K562 treated with DMSO at 1 percent for 48 hours (cell line): ENCODE data around the gene FGGY. TPM values are rescaled to one million over a fixed set of nuclear protein-coding genes. Genes with fewer than 3 reads are reported as not detected.

Source experiments
- total RNA-seq: library from RNA; unstranded; fragments of 300-600 nt; gene quantifications from 2 replicates; pipeline ENCODE4 v1.2.3, GENCODE V29; 2022; ENCODE audit warnings: low replicate concordance; ENCODE audit errors: extremely low read depth

The FGGY gene, protein sequence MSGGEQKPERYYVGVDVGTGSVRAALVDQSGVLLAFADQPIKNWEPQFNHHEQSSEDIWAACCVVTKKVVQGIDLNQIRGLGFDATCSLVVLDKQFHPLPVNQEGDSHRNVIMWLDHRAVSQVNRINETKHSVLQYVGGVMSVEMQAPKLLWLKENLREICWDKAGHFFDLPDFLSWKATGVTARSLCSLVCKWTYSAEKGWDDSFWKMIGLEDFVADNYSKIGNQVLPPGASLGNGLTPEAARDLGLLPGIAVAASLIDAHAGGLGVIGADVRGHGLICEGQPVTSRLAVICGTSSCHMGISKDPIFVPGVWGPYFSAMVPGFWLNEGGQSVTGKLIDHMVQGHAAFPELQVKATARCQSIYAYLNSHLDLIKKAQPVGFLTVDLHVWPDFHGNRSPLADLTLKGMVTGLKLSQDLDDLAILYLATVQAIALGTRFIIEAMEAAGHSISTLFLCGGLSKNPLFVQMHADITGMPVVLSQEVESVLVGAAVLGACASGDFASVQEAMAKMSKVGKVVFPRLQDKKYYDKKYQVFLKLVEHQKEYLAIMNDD
- not detected in 2 replicates for total RNA-seq

DNA sequence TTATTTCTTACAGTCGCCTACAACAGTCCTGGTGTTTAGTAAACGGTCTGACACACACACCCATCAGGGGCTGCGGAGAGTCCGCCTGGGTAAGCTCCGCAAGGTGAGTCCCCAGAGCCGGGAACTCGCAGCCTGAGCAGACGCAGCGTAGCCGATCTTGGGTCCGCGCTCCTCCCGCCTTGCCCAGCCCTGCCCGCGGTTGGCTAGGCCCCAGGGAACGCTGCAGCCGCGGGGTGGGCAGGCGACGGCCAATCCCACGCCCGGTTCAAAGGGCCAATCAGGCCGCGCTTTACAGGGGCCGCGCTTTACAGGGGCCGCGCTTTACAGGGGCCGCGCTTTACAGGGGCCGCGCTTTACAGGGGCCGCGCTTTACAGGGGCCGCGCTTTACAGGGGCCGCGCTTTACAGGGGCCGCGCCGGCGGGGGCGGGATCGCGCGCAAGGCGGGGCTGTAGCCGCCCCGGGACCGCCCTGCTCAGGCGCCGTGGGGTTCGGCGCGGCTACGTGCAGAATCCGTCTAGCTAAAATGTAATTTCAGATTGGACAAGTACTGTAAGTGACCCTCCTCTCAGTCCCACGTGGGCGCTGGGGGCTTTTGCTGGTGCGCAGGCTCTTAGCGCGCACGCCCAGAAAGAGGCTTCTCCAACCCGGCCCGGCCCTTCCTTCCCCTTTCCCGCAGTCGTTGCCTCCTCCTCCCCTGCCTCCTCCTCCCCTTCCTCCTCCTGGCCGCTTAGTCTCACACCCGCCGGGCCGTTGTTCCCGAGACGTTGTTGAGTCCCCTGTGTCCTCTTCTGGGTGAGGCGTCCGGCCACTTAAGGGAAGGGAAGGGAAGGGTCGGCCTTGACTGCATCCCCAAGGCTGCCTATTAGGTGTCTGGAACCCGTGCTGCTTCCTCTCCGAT lies at the start of gene FGGY:
TSS of gene FGGY (plus strand) at position 737 of the 899 bp plus-strand sequence. CDS start 24,456 bp downstream, outside the sequence.

